Stimulated activated CD4-positive, alpha-beta T cell treated with anti-CD3 and anti-CD28 coated beads, Interleukin-15, amount 100 ng/mL, for 48 hours (primary cell): ENCODE data around the gene PIGZ.
"Not testable (repeated sequence)": the region's sequence is repeated elsewhere in the genome, so short reads cannot be mapped to it uniquely, and the experiment has no call there.

Experiments
- DNase-seq, 2 donors: peaks; one replicate each; pipeline ENCODE4 v3.0.0-alpha.2; 2020; ENCODE audit warnings: low read depth in 2 of 2

PIGZ gene

GRCh38 chr3:196949750-196950149, 18.9 kb downstream of the PIGZ start:
- DNase-seq = no peak

- DNase-seq = no peak
Measured at GRCh38 chr3:196949285-196949619, 19.4 kb downstream of the PIGZ start.

GRCh38 chr3:196948442-196949284, 20.0 kb downstream of the PIGZ start:
- DNase-seq = no peak

GRCh38 chr3:196947860-196948441, 20.7 kb downstream of the PIGZ start:
- no peak for DNase-seq

- no peak for DNase-seq
Measured at GRCh38 chr3:196947136-196947859, 21.3 kb downstream of the PIGZ start.

- DNase-seq = not testable (repeated sequence)
Measured at GRCh38 chr3:196944037-196944790, 24.4 kb downstream of the PIGZ start.

GRCh38 chr3:196942915-196943277, 25.7 kb downstream of the PIGZ start:
- no peak for DNase-seq

- DNase-seq = peak; percentile 99
Measured at GRCh38 chr3:196942226-196942914, 26.3 kb downstream of the PIGZ start, which contains the start of gene NCBP2. Gene NCBP2, minus strand, starts transcription at chr3:196942528. Its CDS starts 25 bp downstream, at chr3:196942503.

- peak; percentile 50 to 52 for DNase-seq
Measured at GRCh38 chr3:196941729-196942225, 26.9 kb downstream of the PIGZ start.

- DNase-seq = no peak
Measured at GRCh38 chr3:196938576-196938975, 30.1 kb downstream of the PIGZ start.

GRCh38 chr3:196938124-196938523, 30.5 kb downstream of the PIGZ start:
- DNase-seq = no peak

GRCh38 chr3:196936288-196936687, 32.3 kb downstream of the PIGZ start:
- no peak for DNase-seq

- no peak for DNase-seq
Measured at GRCh38 chr3:196932600-196932999, 36.0 kb downstream of the PIGZ start.

- no peak for DNase-seq
Measured at GRCh38 chr3:196931828-196932587, 36.6 kb downstream of the PIGZ start.

GRCh38 chr3:196931157-196931556, 37.5 kb downstream of the PIGZ start:
- no peak for DNase-seq

- no peak for DNase-seq
Measured at GRCh38 chr3:196927571-196928453, 40.8 kb downstream of the PIGZ start.

GRCh38 chr3:196920733-196921132, 47.9 kb downstream of the PIGZ start:
- DNase-seq = no peak

GRCh38 chr3:196918968-196919367, 49.7 kb downstream of the PIGZ start:
- no peak for DNase-seq

GRCh38 chr3:196916995-196917394, 51.6 kb downstream of the PIGZ start:
- DNase-seq = no peak
